NK-92 (cell line): ENCODE data around the gene SGPL1.
"Not testable (repeated sequence)": the region's sequence is repeated elsewhere in the genome, so short reads cannot be mapped to it uniquely, and the experiment has no call there.

ENCODE experiments used
- DNase-seq: peaks from one replicate; lab custom pipeline; 2025; ENCODE audit not compliant: unreplicated experiment; lab: John Stamatoyannopoulos, UW

The SGPL1 gene

GRCh38 chr10:70840836-70841235, 25.1 kb downstream of the SGPL1 start:
- DNase-seq = no peak

GRCh38 chr10:70843333-70843732, 27.6 kb downstream of the SGPL1 start:
- no peak for DNase-seq

GRCh38 chr10:70843776-70844489, 28.2 kb downstream of the SGPL1 start:
- DNase-seq = no peak

- DNase-seq = no peak
Observed at GRCh38 chr10:70845256-70845655, 29.5 kb downstream of the SGPL1 start.

- DNase-seq = no peak
Observed at GRCh38 chr10:70845816-70846215, 30.1 kb downstream of the SGPL1 start.

GRCh38 chr10:70846795-70847194, 31.0 kb downstream of the SGPL1 start:
- no peak for DNase-seq

- DNase-seq = no peak
Observed at GRCh38 chr10:70847659-70848360, 32.1 kb downstream of the SGPL1 start.

- DNase-seq = no peak
Observed at GRCh38 chr10:70849582-70850016, 33.9 kb downstream of the SGPL1 start.

- no peak for DNase-seq
Observed at GRCh38 chr10:70850097-70850496, 34.3 kb downstream of the SGPL1 start.

- no peak for DNase-seq
Observed at GRCh38 chr10:70851597-70852475, 36.1 kb downstream of the SGPL1 start.

GRCh38 chr10:70853038-70853437, 37.3 kb downstream of the SGPL1 start:
- no peak for DNase-seq

- DNase-seq = no peak
Observed at GRCh38 chr10:70853457-70853856, 37.7 kb downstream of the SGPL1 start.

GRCh38 chr10:70856454-70856853, 40.7 kb downstream of the SGPL1 start:
- DNase-seq = no peak

GRCh38 chr10:70858759-70859158, 43.0 kb downstream of the SGPL1 start:
- no peak for DNase-seq

- DNase-seq = not testable (repeated sequence)
Observed at GRCh38 chr10:70861495-70862197, 45.9 kb downstream of the SGPL1 start.

GRCh38 chr10:70863470-70864160, 47.9 kb downstream of the SGPL1 start:
- no peak for DNase-seq

- DNase-seq = no peak
Observed at GRCh38 chr10:70864935-70865334, 49.2 kb downstream of the SGPL1 start.

- DNase-seq = no peak
Observed at GRCh38 chr10:70866424-70866823, 50.7 kb downstream of the SGPL1 start.

GRCh38 chr10:70872291-70872690, 56.5 kb downstream of the SGPL1 start:
- no peak for DNase-seq

GRCh38 chr10:70874061-70874460, 58.3 kb downstream of the SGPL1 start:
- DNase-seq = no peak
